ENCODE measurements around the gene POLR3H.

GRCh38 chr22:41574847-41575381, 30.6 kb upstream of the POLR3H start:
- no peak for TF ChIP-seq POLR2A (IDR thresholded peaks at IDR 0.05; ENCODE audit: low read length)
- no peak for TF ChIP-seq GATA1 (IDR thresholded peaks at IDR 0.05; ENCODE audit: low read depth, low read length)

All from erythroblast (primary cell).